WTC11 (cell line): ENCODE data around the gene QTRT2. TPM values are rescaled to one million over a fixed set of nuclear protein-coding genes. Genes with fewer than 3 reads are reported as not detected.

Experiments used
- ATAC-seq: fragments of 200-7000 bp; cut with Tn5 transposase; 2 replicates; pipeline ENCODE4 v1.10.0; 2021; ENCODE audit warnings: mild to moderate bottlenecking, moderate library complexity
- CTCF ChIA-PET: fragments of 300-600 bp; sonication (Branson Sonifier 250); formaldehyde crosslinking; loops from one replicate; lab custom pipeline; 2021; ENCODE audit warnings: antibody characterized with exemption; lab: Charles Lee
- POLR2A ChIA-PET: fragments of 350-600 bp; sonication (Branson Sonifier 250); formaldehyde crosslinking; loops from one replicate; lab custom pipeline; 2021; ENCODE audit warnings: antibody characterized with exemption; lab: Charles Lee
- DNase-seq: peaks from one replicate; pipeline ENCODE4 v3.0.0; 2021; ENCODE audit warnings: low spot score
- H3K27ac Mint-ChIP-seq: 2 replicates; pipeline ENCODE4 v1.8.0; 2021; ENCODE audit warnings: mixed read lengths
- H3K27me3 Mint-ChIP-seq: 2 replicates; pipeline ENCODE4 v1.8.0; 2021; ENCODE audit warnings: low read depth, mild to moderate bottlenecking, moderate library complexity, mixed read lengths
- H3K36me3 Mint-ChIP-seq: 2 replicates; pipeline ENCODE4 v1.8.0; 2021; ENCODE audit warnings: mixed read lengths
- H3K4me1 Mint-ChIP-seq: 2 replicates; pipeline ENCODE4 v1.8.0; 2022; ENCODE audit warnings: mixed read lengths
- H3K4me3 Mint-ChIP-seq: 2 replicates; pipeline ENCODE4 v1.8.0; 2021; ENCODE audit warnings: mild to moderate bottlenecking, moderate library complexity, mixed read lengths
- H3K9me3 Mint-ChIP-seq: 2 replicates; pipeline ENCODE4 v1.8.0; 2021; ENCODE audit warnings: mixed read lengths
- ARID4B ChIP-seq: sonication (generic); formaldehyde crosslinking; IDR thresholded peaks from 2 replicates; pipeline ENCODE4 v1.8.0; 2023; ENCODE audit warnings: missing genetic modification reagents, mild to moderate bottlenecking, borderline replicate concordance
- ATF6 ChIP-seq: sonication (generic); formaldehyde crosslinking; IDR thresholded peaks from 2 replicates; pipeline ENCODE4 v1.8.1; 2023; ENCODE audit warnings: mild to moderate bottlenecking, missing genetic modification reagents
- ERG ChIP-seq: fragments of 250-450 bp; sonication (Bioruptor Pico); IDR thresholded peaks from 2 replicates; pipeline ENCODE4 v1.8.0; 2021; ENCODE audit warnings: mild to moderate bottlenecking
- ETV6 ChIP-seq: sonication (generic); formaldehyde crosslinking; IDR thresholded peaks from 2 replicates; pipeline ENCODE4 v1.8.1; 2022; ENCODE audit warnings: mild to moderate bottlenecking, missing genetic modification reagents
- GTF2I ChIP-seq: fragments of 250-450 bp; sonication (Bioruptor Pico); conservative IDR thresholded peaks from 2 replicates; pipeline ENCODE4 v1.4.0; 2021; ENCODE audit warnings: mild to moderate bottlenecking
- HMGA2 ChIP-seq: fragments of 250-450 bp; sonication (Bioruptor Pico); IDR thresholded peaks from 2 replicates; pipeline ENCODE4 v1.4.0; 2021; ENCODE audit warnings: mild to moderate bottlenecking, moderate library complexity
- RELA ChIP-seq: sonication (generic); formaldehyde crosslinking; IDR thresholded peaks from 2 replicates; pipeline ENCODE4 v1.8.1; 2022; ENCODE audit warnings: missing genetic modification reagents, mild to moderate bottlenecking, borderline replicate concordance
- TCF7 ChIP-seq: sonication (generic); formaldehyde crosslinking; IDR thresholded peaks from 2 replicates; pipeline ENCODE4 v1.8.0; 2022; ENCODE audit warnings: mild to moderate bottlenecking, low read depth, missing genetic modification reagents, moderate library complexity
- USF1 ChIP-seq: sonication (generic); formaldehyde crosslinking; IDR thresholded peaks from 2 replicates; pipeline ENCODE4 v1.8.0; 2022; ENCODE audit warnings: mild to moderate bottlenecking, missing genetic modification reagents
- ZBTB21 ChIP-seq: sonication (generic); formaldehyde crosslinking; IDR thresholded peaks from 2 replicates; pipeline ENCODE4 v1.8.1; 2023; ENCODE audit warnings: mild to moderate bottlenecking, missing genetic modification reagents, borderline replicate concordance
- ZBTB43 ChIP-seq: sonication (generic); formaldehyde crosslinking; IDR thresholded peaks from 2 replicates; pipeline ENCODE4 v1.8.1; 2023; ENCODE audit warnings: mild to moderate bottlenecking, missing genetic modification reagents
- ZNF219 ChIP-seq: sonication (generic); formaldehyde crosslinking; IDR thresholded peaks from 2 replicates; pipeline ENCODE4 v1.8.0; 2023; ENCODE audit warnings: missing genetic modification reagents, mild to moderate bottlenecking, borderline replicate concordance
- ZNF317 ChIP-seq: sonication (generic); formaldehyde crosslinking; IDR thresholded peaks from 2 replicates; pipeline ENCODE4 v1.8.1; 2023; ENCODE audit warnings: low read depth, mild to moderate bottlenecking, moderate library complexity, missing genetic modification reagents, borderline replicate concordance
- ZNF423 ChIP-seq: fragments of 250-450 bp; sonication (Bioruptor Pico); IDR thresholded peaks from 2 replicates; pipeline ENCODE4 v2.1.2; 2022; ENCODE audit warnings: mild to moderate bottlenecking, moderate library complexity
- ZNF532 ChIP-seq: fragments of 250-450 bp; sonication (Bioruptor Pico); IDR thresholded peaks from 2 replicates; pipeline ENCODE4 v1.9.0; 2021; ENCODE audit warnings: mild to moderate bottlenecking, borderline replicate concordance
- ZSCAN18 ChIP-seq: fragments of 250-450 bp; sonication (Bioruptor Pico); IDR thresholded peaks from 2 replicates; pipeline ENCODE4 v2.1.2; 2022; ENCODE audit warnings: mild to moderate bottlenecking, moderate library complexity
- total RNA-seq: library from RNA; stranded (reverse); gene quantifications from 3 replicates; pipeline ENCODE4 v1.2.3, GENCODE V29; 2021

QTRT2 gene
- total RNA-seq, 1 experiment from 2014 or later, result 40.0 TPM

- no peak for TF ChIP-seq ARID4B (CRISPR knock-in tag)
- TF ChIP-seq ZNF219 (CRISPR knock-in tag), result no peak
- no peak for TF ChIP-seq ZBTB21 (CRISPR knock-in tag)
- TF ChIP-seq ZBTB43 (CRISPR knock-in tag), result no peak
- no peak for TF ChIP-seq ATF6 (CRISPR knock-in tag)
- TF ChIP-seq GTF2I (CRISPR knock-in tag), result no peak
- no peak for TF ChIP-seq ZNF423 (CRISPR knock-in tag)
- TF ChIP-seq ERG (CRISPR knock-in tag), result no peak
- no peak for TF ChIP-seq ETV6 (CRISPR knock-in tag)
- ATAC-seq, result no peak
- Mint-ChIP-seq H3K36me3 (no peaks in the 10 kb centered on the region), H3K27me3 (no peaks in the 10 kb centered on the region; the same call in 1 of the 2 replicates), H3K4me1 (peaks cover 24% of the 10 kb centered on the region), H3K27ac (peak overlapping the region; percentile 64; the same call in 1 of the 2 replicates), H3K9me3 (no peaks in the 10 kb centered on the region), H3K4me3 (peak overlapping the region; percentile 83)
- CTCF ChIA-PET, result no interaction called here
- DNase-seq, result no peak
- POLR2A ChIA-PET, result no interaction called here
These were observed 2.1 kb downstream of the QTRT2 start for GRCh38 chr3:114058646-114059045.

- ATAC-seq (no peak), DNase-seq (no peak)
- CTCF ChIA-PET, result no interaction called here
- H3K27me3 Mint-ChIP-seq, result no peaks in the 10 kb centered on the region; the same call in 1 of the 2 replicates
- POLR2A ChIA-PET, result no interaction called here
- no peaks in the 10 kb centered on the region for H3K9me3 Mint-ChIP-seq
- peaks cover 10% of the 10 kb centered on the region for H3K36me3 Mint-ChIP-seq
- H3K4me1 Mint-ChIP-seq, result peaks cover 16% of the 10 kb centered on the region
- H3K4me3 Mint-ChIP-seq, result no peak overlapping the region
- 0 out of 2 replicates have a peak overlapping the region, but pooled peaks have one; percentile 23 for H3K27ac Mint-ChIP-seq
- no peak for TF ChIP-seq HMGA2
- no peak for TF ChIP-seq RELA
- no peak for TF ChIP-seq ZNF317 (CRISPR knock-in tag)
- no peak for TF ChIP-seq USF1 (CRISPR knock-in tag)
- TF ChIP-seq ZNF532 (CRISPR knock-in tag), result no peak
- TF ChIP-seq ZSCAN18 (CRISPR knock-in tag), result no peak
- TF ChIP-seq TCF7, result no peak
These were observed 4.5 kb downstream of the QTRT2 start for GRCh38 chr3:114060906-114061655.
